KOPT-K1 (cell line): ENCODE data around the gene AANAT.
A peak's percentile ranks its signal among the peaks of the same experiment; 100 is the strongest.

ENCODE experiments used
- H3K27ac ChIP-seq: fragments of 200-600 bp; sonication (generic); 2 replicates; pipeline ENCODE4 v1.5.1; 2016; ENCODE audit warnings: antibody characterized with exemption, mild to moderate bottlenecking, low read depth, low read length; ENCODE audit not compliant: poor library complexity, severe bottlenecking
- H3K36me3 ChIP-seq: fragments of 200-600 bp; sonication (generic); 2 replicates; pipeline ENCODE4 v1.5.1; 2017; ENCODE audit warnings: antibody characterized with exemption, mild to moderate bottlenecking, low read length, moderate library complexity; ENCODE audit not compliant: insufficient read depth
- H3K9me3 ChIP-seq: fragments of 200-600 bp; sonication (generic); 2 replicates; pipeline ENCODE4 v1.5.1; 2017; ENCODE audit warnings: antibody characterized with exemption, low read length, mild to moderate bottlenecking; ENCODE audit not compliant: insufficient read depth, poor library complexity, severe bottlenecking

The AANAT gene

DNA sequence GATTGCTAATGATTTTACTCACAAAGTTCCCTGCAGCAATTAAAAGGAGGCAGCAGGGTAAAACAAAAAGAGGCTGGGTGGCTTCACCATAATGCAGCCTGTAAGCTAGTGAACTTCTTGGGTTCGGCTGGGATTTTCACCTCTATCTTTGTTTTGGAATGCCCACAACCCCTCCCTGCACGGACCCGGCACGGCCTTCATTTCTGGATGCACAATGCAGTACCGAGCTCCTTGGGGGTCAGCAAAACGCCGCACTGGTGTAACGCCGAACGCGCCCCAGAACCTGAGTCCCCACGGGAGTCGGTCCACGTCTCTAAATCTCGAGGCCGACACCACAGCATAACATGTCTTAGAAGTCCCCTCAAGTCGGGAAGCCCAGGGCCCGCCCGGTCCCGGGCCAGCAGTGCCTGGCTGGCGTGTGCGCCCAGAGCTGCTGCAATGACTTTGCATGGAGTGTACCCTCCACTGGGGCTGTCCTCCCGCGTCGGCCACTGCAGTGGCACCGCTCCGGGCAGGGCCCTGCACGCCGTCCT is 15.2 kb upstream of the AANAT start:
- no peaks in the 10 kb centered on the region for H3K36me3 ChIP-seq
- no peaks in the 10 kb centered on the region for H3K9me3 ChIP-seq
- H3K27ac ChIP-seq: peak overlapping the region; percentile 63

DNA sequence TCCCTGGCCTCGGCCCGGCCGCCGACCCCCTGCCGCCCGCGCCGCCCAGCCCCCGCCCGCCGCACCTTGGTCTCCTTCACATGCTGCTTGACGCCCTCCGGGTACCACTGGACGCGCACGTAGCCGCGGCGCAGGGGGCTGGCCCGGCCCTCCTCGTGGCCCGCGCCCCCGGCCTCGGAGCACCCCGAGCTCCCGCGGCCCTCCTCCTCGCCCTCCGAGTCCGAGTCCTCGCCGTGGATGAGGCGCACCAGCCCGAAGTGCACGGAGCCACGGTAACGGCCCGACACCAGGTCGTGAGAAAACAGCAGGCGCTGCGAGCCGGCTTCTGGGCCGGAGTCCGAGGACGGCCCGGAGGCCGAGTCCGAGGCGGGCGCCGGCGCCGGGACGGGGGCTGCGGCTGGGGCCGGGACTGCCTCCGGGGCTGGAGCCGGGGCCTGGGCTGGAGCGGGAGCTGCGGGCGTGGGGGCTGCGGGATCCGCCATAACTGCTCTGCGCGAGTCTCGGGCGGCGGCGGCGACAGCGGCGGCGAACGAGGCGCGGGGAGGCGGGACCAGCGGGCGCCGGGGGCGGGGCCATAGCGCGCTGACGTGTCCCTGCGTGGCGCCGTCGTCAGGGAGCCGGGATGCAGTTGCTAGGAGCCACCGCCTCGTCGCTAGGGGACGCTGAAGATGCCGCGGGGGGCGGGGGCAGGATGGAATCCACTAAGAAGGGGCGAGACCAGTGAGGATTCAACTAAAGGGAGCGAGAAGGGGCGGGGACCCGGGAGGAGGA is 14.6 kb upstream of the AANAT start, which contains the start of gene UBE2O:
Gene UBE2O (minus strand): TSS at position 493 of the 771 bp plus-strand sequence. CDS start 11 bp downstream, at position 482.
- Histone ChIP-seq H3K36me3 (no peaks in the 10 kb centered on the region), H3K9me3 (no peaks in the 10 kb centered on the region), H3K27ac (peak within 1 kb of the TSS; percentile 63)

DNA sequence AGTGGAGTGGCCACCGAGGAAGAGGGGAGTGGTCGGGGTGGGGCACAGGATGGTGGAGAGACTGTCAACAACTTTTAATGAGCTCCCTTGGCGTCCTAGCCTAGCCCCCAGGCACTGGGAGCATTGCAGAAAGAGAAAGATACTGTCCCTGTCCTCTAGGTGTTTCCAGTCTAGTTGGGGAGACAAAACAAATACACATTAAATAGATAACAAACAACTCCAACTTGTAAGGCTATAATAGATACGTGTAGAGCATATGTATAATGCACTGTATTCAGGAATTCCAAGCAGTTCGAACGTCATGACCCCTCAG is 14.0 kb upstream of the AANAT start:
- H3K36me3 ChIP-seq: no peaks in the 10 kb centered on the region
- H3K27ac ChIP-seq: no peak overlapping the region

DNA sequence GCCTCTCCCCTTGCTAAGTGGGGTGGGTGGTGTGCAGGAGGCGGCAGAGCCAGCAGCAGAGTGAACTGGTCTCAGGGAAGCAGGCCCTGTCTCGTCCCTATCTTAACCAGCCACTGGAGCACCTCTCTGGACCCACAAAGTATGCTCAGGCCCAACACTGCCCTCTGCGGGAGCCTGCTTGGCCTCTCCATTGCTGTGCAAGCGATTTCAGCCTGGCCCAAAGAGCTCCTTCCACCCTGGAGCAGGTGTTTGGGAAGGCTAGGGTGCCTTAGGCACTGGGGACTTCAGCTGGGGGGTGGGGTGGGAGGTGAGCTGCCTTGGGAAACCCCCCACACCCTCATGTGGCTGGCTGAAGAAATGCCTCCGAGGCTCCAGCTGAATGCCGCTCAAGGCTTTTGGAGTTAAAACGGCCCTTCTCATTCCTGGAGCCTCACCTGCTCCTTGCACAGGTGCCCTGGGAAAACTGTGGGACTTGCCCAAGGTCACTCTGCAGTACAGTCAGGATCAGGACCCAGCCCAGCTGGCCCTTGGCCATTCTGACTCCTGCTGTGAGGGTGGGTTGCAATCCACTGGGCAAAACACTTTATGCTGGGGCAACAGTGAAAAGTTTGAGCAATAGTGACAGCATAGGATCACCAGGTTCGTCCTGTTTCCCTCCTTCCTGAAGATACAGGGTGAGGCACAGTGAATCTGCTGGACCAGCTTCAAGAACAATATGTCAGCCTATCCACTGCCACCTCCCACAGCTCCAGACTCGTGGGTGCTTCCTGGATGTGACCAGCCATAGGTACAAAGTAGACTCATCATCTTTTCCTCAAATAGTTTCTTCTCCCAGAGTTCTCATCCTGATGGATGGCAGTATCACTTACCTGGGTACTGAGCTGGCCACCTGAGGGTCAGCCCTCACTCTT is 8.6 kb upstream of the AANAT start:
- no peak overlapping the region for H3K27ac ChIP-seq
- H3K36me3 ChIP-seq: no peaks in the 10 kb centered on the region
- no peaks in the 10 kb centered on the region for H3K9me3 ChIP-seq

More for the DNA sequence above, 14.0 kb upstream of the AANAT start:
- no peaks in the 10 kb centered on the region for H3K9me3 ChIP-seq

DNA sequence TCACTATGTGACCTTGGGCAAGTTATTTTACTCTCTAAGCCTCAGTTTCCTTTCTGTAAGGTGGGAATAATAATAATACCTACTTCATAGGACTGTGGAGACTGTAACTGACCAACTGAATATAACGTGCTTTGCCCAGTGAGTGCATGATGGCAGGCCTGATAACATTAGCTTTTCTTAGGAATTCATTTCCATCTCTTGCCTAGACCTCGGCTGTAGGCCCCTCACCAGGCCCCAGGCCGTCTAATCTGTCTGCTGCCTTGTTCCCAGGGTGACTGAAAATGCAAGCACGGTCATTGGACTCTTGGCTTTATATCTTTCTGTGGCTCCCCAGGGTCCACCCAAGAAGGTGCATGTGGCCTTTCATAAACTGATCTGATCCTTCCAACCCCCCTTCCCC is 7.7 kb upstream of the AANAT start:
- H3K9me3 ChIP-seq: no peaks in the 10 kb centered on the region
- no peaks in the 10 kb centered on the region for H3K36me3 ChIP-seq
- no peak overlapping the region for H3K27ac ChIP-seq

DNA sequence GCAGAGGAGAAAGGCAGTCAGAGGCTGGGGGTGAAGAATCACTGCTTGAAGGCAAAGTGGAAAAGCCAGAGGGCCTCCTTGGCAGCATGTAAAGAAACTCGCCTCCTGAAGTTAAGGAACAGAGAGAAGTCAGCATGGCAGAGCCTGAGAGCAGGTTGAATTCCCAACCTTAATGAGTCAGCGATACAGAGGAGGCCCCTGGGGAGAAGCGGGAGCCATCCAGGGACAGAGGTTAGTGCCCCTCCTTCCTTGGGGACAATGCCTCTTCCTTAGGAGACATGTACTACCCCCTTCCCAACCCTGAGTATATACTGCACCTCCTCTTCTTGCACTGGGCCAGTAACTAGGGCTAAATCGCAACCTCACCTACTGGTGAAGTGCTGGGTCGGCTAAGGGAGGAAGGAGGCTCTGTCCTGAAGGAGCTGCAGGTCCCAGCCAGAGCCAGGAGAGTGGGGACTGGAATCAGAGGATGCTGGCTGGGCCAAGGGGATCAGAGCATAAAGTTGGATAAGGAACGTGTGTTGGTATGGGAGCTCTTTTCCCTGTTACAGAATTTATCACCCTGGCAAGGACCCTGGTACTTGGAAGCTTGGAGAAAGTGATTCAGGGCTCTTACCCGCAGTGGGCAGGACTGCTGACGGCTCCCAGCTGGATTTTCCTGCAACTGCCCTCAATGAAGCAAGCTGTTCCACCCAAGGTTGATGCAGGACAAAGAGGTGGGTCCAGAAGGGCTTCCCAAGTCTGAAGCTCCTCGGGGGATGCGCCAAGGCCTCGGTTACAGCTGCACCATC is 5.4 kb upstream of the AANAT start:
- no peaks in the 10 kb centered on the region for H3K36me3 ChIP-seq
- H3K9me3 ChIP-seq: no peaks in the 10 kb centered on the region
- no peak overlapping the region for H3K27ac ChIP-seq

DNA sequence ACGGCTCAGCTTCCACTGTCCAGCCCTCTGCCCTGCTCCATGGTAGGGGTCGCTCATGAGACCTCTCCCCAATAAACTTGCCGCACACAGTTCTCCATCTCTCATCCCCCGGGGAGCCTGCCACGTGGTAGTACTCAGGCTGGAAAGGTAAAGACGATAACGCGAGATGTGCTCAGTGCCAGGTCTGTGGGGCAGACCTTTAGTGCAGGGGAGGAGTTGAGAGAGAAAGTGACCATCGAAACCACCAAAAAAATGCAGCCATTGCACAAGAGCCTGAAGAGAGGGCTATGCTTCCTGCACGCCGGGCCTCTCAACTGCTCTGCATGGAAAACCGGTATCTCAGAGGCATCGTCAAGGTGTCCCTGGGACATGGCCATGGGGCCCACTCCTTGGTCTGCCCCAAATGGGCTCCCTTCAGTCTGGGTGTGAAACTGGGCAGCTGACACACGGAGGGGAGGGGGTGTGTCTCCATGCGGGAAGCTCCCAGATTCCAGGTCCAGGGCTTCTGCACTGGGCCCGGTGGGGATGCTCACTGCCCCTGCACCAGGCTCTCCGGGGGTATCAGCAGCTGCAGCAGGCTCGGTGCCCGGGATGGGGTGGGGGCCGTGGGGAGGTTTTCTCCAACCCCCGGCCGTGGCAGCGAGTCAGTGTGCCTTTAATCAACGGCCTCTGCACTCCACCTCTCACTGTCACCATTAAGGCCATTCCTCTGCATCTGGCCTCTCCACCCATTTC is 4.7 kb upstream of the AANAT start:
- no peak overlapping the region for H3K27ac ChIP-seq
- H3K9me3 ChIP-seq: no peaks in the 10 kb centered on the region
- H3K36me3 ChIP-seq: no peaks in the 10 kb centered on the region

DNA sequence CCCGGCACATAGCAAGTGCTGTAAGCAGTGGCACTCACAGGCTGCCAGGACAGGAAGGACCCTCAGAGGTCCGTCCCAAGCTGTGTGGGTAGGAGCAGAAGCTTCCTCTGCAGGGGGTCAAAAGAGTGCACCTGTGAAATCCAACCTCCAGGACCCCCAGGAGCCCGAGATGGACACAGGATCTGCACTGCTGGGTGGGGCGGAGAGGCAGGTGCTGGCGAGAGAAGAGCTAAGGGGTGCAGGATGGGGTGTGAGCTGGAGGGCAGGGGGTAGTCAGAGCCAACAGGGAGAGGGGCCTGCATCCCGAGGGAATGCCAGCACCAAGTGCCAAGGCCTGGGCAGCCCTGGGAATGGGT is 650 bp upstream of the AANAT start:
- Histone ChIP-seq H3K27ac (no peak overlapping the region), H3K9me3 (no peaks in the 10 kb centered on the region), H3K36me3 (no peaks in the 10 kb centered on the region)

DNA sequence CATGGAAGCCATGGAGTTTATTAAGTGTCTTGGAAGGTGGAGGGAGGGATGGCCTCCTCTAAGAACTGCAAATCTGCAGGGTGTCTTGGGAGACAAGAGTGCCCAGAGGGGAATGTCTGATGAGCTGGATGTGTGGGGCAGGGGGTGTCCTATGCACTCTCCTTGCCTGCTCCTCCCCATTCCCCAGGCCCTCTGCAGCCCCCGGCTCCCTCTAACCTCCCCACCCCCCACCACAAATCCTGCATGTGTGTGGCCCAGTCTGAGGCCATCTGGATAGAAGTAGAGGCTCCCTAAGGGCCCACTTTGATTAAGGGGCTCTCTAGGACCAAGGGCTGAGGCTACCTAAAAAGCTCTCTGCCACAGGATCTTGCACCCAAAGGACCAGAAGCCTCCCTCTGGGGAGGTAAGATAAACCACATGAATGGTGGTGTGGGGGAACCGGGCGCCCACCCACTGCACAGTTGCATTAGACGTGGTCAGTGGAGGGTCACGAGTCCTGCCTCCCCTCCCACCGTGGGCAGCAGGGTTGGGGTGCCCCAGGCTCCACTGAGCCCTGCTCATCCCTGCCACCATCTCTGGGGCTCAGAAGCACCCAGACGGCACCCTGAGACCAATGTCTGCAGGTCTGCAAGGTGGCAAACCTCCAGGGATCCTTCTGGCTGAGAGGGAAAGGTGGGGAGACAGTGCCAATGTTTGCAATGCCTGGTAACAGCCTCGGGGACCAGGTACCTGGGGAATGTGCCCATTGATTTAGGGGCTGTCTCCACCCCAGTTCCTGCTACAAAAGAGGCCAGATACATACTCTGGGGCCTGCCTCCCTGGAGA is 618 bp downstream of the AANAT start:
- Histone ChIP-seq H3K9me3 (no peaks in the 10 kb centered on the region), H3K36me3 (no peaks in the 10 kb centered on the region), H3K27ac (no peak overlapping the region)

DNA sequence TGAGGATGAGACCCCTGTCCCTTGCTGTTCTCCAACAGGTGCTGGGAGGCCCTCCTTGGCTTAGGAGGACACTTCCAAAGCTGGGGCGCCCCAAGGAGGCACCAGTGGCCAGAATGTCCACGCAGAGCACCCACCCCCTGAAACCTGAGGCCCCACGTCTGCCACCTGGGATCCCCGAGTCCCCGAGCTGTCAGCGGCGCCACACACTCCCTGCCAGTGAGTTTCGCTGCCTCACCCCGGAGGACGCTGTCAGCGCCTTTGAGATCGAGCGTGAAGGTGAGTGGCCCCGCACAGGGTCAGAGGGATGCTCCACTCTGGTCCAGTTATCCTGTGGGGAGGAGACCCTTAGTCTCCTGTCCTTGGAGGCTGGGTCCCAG is 1.2 kb downstream of the AANAT start:
- no peaks in the 10 kb centered on the region for H3K36me3 ChIP-seq
- no peaks in the 10 kb centered on the region for H3K9me3 ChIP-seq
- H3K27ac ChIP-seq: no peak overlapping the region

DNA sequence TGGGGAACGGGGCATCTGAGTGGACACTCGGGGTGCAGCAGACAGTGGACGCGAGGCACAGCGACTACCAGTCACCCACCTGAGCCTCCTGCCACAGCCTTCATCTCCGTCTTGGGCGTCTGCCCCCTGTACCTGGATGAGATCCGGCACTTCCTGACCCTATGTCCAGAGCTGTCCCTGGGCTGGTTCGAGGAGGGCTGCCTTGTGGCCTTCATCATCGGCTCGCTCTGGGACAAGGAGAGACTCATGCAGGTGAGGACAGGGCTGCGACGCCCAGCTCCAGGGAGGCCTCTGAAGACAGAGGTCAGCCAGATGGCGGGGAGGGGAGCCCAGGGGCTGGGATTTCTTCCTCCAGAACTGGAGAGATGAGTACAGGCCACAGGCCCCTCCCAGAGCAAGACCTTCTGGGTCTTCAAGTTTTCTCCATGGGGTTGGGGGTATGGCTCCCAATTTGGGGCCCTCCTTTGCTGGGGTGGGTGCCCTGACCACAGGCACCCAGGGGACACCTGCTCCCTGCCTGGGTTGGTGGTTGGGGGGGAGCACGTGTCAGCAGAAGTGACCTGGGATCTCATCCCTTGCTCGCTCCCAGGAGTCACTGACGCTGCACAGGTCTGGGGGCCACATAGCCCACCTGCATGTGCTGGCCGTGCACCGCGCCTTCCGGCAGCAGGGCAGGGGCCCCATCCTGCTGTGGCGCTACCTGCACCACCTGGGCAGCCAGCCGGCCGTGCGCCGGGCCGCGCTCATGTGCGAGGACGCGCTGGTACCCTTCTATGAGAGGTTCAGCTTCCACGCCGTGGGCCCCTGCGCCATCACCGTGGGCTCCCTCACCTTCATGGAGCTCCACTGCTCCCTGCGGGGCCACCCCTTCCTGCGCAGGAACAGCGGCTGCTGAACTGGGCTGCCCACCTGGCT is 1.9 kb downstream of the AANAT start:
- no peaks in the 10 kb centered on the region for H3K9me3 ChIP-seq
- no peaks in the 10 kb centered on the region for H3K36me3 ChIP-seq
- no peak overlapping the region for H3K27ac ChIP-seq

DNA sequence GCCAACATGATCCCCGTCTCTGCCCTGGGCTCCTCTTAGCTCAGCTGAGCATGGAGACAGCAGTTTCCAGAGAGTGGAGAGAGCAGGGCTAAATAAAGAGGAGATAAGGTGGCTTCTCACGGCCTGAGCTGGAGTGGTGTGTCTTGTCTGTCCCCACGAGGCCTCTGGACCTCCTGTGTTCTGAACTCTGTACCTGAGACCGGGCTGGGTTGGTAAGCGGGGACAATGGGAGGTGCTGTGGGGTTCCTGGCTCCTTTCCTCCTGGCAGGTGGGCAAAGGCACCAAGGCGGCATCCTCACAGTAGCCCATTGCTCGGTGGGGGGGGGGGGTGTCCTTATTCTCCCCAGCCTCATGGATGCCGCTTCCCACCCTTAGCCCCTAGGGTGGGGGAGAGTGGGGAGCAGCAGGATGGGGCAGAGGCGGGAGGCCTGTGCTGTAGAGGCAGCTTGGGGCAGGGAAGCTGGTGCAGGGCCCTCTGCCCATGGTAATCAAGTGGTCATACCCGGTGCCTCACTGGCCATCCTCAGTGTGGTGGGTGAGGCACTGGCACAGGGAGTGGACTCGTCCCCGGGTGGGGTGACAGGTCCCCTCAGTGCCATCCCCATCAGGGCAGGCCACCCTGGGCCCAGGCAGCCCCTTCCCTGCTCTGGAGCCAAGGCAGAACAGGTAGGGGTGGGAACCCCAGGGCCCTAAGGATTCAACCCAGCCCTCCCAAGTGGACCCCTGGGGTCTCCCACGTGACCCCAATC is 2.8 kb downstream of the AANAT start:
- H3K27ac ChIP-seq: no peak overlapping the region
- no peaks in the 10 kb centered on the region for H3K36me3 ChIP-seq
- no peaks in the 10 kb centered on the region for H3K9me3 ChIP-seq
